ENCODE data around the gene FHAD1. TPM values are rescaled to one million over a fixed set of nuclear protein-coding genes. Genes with fewer than 3 reads are reported as not detected.

The FHAD1 gene
- total RNA-seq, 1 donor from 2014 or later, result under 0.01 TPM

GRCh38 chr1:15347182-15347581 is 100.2 kb downstream of the FHAD1 start:
- no peak for DNase-seq

GRCh38 chr1:15348648-15349047 is 101.6 kb downstream of the FHAD1 start:
- DNase-seq, result no peak

DNA sequence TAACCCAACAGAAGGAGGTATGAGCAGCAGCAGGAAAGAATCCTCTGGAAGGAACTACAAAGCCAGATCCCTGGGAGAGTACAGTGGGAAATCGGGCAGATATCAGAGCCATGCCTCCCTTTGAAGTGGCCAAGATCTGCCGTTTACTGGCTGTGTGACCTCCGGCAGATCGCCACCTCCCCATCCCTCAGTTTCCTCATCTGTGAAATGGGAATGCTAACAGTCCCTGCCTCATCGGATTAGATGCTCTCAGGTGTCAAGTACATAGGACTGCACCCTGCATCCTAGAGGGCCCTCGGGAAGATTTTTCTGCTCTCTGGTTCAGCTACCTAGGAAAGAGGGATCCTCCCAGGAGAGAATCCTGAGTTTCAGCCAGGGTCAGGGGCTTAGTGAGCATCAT is 102.1 kb downstream of the FHAD1 start:
- DNase-seq, result no peak

DNA sequence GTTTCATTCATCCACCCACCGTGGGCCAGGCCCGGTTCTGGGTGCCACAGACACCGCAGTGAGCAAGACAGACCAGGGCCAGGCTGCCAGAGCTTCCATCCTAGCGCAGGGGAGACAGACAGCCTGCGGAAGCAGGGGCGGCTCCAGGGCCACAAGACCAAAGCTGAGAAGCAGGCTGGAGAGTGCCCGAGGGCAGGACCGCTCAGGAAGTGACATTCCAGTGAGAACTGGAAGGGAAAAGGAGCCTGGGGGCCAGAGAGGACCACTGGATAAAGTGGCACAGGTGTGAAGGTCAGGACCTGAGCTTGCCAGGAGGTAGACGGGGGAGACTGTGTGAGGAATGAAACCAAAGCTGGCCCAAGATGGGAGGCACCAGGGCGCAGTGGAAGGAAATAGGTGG is 103.1 kb downstream of the FHAD1 start:
- DNase-seq, result no peak

DNA sequence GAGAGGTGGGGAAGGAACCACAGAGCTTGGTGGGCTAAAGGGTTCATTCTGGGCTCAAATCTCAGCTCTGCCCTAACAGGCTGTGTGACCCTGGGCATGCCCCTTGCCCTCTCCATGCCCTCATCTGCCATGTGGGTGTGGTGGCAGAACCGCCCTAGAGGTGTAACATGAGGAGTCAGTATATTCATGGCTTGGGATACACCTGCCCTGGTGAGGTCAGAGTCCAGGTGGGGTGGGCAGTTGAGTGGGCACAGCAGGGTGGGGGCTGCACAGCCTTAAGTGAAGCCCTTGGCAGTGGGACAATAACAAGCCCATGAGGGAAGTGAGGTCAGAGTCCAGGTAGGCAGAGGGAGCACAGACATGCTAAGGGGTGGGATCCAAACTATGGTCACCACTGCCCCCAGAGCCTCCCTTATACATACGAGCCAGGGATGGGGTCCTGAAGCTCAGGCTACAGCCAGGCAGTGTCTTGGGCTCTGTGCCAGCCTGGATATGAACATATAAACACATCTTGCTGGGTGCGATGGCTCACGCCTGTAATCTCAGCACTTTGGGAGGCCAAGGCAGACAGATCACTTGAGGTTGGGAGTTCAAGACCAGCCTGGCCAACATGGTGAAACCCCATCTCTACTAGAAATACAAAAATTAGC is 103.7 kb downstream of the FHAD1 start:
- no peak for DNase-seq

DNA sequence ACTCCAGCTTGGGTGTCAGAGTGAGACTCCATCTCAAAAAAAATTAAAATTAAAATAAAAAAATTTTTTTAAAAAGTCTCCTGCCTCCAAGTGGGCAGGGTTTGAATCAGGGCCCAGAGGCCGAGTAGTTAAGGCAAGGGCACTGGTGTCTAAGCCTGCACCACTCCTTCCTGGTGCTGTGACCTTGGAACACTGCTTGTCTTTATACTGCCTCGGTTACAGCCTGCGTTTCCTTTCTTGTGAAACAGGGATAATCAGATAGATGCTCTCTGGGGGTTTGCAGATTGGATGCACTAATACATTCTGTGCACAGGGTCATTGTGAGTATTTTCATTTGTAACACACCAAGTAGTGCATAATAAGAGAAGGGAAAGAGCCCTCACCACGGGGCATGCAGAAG is 104.3 kb downstream of the FHAD1 start:
- no peak for DNase-seq

DNA sequence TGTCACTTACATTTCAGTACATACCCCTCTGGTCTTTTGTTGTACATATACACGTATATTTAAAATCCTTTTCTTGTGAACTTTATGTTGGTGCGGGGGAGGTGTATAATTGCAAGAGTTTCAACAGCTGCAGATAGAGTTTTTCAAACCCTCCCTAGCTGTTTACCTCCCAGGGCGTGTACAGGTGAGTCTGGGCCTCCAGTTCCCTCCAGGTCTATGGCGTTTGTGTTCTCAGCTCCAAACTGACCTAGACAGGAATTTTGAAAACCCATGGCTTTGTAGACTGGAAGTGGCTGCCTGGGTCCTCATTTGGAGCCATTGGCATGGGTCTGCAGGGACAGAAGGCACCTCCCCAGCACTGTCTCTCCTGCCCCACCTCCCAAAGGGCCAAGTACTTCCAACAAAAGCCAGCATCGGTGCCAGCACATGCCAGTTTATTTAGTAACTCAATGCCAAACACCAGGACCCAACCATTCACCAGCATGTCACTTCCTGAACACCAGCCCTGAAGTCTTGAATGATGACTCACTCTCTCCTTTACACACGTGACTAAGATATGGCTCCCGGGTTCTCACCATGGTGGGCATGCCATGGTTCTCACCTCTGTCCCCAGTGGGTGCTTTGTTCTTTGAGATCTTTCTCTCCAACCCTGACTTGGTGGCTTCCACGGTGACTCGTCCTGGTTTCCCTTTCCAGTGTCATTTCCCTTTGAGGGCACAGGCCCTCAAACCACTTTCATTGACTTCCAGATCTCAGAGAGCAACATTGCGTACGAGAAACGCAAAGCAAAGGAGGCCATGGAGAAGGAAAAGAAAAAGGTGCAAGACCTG is 105.3 kb downstream of the FHAD1 start:
- DNase-seq, result peak; percentile 87

DNA sequence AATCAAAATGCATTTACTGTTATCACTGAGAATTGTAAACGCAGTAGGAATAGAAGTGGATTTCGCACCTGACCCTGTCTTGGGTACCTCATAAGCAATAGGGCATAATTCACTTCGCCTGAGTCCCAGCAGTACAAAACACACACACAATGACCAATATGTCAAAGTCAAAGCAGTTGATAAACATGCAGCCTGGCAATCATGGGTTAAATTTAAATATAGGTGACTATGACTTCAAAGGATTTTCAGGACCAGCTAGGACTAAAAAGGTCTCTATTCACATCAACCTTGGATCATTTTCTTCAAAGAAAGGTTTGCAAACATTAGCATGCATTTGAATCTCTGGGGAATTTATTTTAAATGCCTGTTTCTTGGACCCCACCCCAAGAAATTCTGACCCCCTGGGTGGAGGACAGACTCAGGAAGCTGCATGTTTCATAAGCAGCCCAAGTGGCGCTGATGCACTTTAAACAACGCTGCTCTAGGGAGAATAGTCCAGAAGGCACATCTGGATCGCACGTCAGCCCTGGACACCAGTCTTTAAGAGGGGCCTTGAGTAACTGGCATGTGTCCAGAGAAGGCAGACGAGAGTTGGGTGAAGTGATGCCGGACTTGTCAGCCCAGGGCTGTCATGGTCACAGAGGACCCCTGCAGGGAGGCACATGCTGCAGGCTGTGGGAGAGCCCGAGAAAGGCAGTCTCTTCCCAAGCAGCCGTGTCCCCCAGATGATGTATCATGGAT is 107.0 kb downstream of the FHAD1 start:
- no peak for DNase-seq

DNA sequence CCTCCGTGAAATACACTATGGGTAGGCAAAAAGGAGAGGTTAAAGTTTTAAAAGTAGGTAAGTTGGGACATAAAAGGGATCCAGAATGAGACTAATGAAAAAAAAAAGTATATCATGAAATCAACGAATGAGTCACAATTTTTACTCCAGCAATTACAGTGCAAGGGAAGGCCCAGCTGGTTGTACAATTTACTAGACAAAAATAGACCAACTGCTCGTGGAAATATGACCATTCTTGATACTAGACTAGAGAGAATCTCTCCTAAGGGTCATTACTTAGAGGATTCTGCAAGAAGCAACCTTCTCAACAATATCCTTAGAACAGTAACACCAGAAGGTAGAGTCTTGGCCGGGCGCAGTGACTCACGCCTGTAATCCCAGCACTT is 107.5 kb downstream of the FHAD1 start:
- DNase-seq, result no peak

DNA sequence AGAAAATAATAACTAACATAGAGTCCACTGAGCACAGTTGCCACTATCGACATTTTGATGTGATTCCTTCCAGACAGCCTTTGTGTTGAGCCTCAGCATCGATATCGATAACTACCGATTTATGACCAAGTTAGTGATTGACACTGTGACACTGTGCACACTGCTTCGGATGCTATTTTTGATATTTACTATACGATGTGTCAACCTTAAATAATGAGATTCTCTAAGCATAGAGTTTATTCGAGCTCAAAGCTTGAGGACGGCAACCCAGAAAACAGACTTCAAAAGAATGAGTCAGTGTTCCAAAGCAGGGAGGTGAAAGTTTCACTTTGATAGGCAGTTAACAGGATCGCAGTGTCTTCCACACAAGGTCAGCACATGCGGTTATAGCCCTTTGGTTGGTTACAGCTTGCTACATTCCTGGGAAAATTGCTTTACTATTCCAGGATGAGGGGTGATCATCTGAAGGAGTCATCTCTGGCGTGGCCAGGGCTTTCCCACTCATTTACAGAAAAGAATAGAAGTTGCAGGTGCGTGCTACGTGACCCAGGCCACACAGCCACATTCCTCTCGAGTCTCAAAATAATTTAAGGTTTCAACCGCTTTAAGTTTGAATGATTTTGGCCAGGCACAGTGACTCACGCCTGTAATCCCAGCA is 109.1 kb downstream of the FHAD1 start:
- no peak for DNase-seq

GRCh38 chr1:15357612-15358207 is 110.7 kb downstream of the FHAD1 start:
- no peak for DNase-seq

DNA sequence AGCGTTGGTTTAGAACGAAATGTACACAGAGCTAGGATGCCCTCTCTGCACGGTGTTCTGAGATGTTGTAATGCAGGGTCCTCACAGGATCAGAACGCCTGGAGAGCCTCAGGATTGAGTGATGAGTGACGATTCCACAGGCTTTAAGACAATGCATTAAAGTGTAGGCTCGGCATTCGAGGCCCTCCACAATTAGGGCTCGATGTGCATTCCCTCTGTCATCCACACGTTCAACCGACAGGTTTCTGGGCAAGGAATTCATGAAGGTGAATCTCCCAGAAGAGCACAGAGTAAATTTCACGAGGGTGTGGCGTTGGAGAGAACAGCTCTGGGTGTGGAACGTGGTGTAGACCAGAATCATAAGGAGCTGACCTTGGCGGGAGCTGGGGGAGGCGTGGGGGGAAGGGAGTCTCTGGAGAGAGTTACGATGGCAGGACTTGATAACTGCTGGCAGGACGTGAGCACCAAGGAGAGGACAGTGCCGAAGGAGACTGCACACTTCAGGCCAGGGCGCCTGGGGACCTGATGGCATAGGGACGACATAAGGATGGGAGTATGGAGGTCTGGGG is 111.6 kb downstream of the FHAD1 start:
- no peak for DNase-seq

GRCh38 chr1:15360700-15361099 is 113.7 kb downstream of the FHAD1 start:
- DNase-seq, result no peak

DNA sequence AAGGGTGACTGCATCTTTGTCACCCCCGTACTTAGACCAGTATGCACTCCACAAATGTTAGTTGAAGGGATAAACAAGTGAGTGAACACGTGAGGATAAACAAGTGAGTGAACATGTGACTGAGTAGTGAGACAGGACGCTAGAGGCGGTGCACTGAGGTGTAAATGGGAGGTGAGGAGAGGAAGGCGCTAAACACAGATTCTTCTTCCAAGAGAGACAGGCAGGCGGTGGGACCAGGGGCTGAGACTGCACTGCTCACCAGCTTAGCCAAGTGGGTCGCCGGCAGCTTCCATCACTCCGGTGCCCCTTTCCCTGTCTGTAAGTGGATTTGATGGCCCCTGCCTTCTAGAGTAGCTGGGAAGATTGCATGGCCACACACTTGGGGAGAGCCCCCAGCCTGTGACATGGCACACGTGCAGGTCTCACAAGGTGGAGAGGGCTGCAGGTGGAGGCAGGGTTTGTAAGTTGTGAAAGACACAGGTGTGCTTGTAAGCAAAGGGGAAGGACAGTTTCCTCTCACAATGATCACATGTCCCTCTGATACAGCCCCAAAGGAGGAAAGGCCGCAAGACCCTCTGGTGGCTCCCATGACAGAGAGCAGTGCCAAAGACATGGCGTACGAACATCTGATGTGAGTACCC is 115.2 kb downstream of the FHAD1 start:
- no peak for DNase-seq

- no peak for DNase-seq
Observed at GRCh38 chr1:15362737-15363128, 115.7 kb downstream of the FHAD1 start.

DNA sequence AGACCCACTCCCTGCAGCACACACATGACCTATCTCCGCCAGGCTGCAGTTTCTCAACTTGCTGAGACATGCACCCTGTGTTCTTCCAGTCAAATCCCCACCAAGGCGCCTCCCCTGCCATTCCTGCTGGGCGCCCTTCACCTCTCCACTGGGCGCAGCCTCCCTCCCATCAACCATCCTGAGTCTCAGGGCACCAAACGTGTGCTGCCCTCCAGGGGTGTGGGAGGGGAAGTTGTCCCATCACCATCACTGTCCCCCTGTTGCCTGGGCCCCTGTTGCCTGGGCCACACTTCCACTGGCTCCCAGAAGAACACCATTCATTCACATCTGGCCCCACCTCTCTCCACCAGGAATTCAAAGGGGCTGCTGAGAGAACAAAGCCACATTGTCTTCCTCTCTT is 117.7 kb downstream of the FHAD1 start:
- no peak for DNase-seq

DNA sequence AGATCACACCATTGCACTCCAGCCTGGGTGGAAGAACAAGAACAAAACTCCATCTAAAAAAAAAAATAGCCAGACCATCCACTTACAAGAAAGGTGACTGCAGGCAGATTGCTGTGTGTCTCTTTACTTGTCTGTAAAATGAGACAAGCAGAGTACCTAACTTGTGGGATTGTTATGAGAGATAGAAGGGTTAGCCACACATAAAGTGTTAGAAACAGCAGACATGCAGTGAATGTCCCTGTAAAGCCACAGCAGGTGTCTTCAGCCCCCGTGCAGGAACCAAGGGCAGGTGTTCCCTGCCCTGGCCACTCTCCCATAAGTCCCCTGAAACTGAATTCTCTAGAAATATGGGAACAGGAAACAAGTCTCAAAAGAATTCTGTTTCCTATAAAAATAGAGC is 121.9 kb downstream of the FHAD1 start:
- no peak for DNase-seq

GRCh38 chr1:15370268-15370667 is 123.2 kb downstream of the FHAD1 start:
- no peak for DNase-seq

GRCh38 chr1:15370781-15371520 is 123.9 kb downstream of the FHAD1 start:
- DNase-seq, result no peak

DNA sequence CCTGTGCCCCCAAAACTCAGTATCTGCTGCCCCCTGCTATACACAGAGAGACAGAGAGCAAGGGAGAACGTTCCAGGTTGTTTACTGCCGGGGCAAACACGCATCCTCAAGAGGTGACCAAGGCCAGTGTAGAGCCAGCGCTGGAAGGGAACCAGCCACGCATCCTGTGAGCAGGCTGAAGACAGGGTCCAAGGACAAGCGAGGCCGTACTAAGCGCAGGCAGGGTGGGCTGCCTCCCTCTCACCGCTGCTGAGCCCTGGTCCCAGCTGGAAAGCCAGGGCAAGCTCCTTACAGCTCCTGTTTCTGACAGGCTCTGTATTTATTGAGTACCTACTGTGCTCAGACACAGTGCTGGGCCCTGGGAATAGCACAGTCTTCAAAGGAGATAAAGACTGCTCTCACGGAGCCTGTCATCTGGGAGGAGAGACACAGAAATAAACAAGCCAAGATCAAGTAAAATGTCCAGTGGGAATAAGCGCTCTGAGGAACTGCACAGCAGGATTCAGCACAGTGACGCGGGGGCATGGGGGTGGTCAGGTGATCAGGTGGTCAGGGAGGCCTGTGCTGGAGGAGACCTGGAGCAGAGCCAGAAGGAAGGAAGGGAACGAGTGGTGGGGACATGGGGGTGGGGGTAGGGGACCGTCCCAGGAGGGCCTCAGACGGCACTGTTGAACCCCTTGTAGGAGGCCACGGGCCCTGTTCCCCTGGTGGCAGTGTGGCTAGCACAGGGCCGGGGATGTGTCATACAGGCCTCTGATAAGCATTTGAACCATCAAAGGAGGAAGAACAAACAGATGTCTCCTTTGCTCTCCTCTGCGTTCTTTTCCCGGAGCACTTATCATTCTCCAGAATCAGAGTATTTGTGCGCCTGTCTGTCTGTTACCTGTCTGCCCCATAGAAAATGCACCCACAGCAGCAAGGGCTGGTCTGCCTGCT is 124.9 kb downstream of the FHAD1 start:
- no peak for DNase-seq

Measured in dermis blood vessel endothelial cell (primary cell).